Measurements from ENCODE around the gene UMAD1. TPM values are rescaled to one million over a fixed set of nuclear protein-coding genes. Genes with fewer than 3 reads are reported as not detected.

UMAD1 gene
- total RNA-seq, 1 donor from 2014 or later = 18.0 TPM

DNA sequence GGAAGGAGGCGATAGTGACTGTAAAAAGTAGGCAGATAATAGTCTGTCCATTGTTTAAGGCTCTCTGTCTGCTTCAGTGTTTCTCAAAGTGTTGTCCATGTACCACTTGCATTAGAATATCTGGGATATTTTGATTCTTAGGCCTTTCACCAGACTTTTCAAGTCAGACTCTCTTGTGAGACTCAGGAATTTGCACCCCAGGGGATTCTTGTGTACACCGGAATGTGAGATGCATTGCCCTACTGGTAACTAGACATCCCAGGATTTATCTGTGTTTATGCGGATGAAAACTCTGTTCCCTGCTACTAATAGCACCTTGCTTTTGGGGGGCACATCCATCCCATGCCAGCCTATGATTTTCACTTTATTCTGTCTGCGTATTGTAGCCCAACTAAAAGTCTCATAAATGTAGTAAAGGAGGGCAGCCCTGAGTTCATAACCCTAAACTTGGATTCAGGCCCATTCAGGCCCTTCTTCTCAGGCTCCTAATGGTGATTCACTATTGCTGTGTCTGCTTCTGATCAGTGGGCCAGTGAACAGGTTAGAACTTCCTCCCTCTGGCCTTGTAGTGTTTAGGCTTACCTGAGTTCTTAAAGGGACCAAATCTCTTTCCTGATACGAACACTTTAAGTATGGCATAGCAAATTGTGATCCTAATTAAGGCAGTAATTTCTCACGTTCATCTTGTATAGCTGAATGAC, 149.6 kb downstream of the UMAD1 start:
- no peaks in the 10 kb centered on the region for H3K27me3 ChIP-seq
- intact Hi-C loops (cut with DNase I) = no loop called here
- H3K27ac ChIP-seq = no peak overlapping the region
- DNase-seq (no peak), ATAC-seq (no peak)
- no peaks in the 10 kb centered on the region for H3K4me1 ChIP-seq
- no peaks in the 10 kb centered on the region for H3K36me3 ChIP-seq
- no peak overlapping the region for H3K4me3 ChIP-seq
- H3K9me3 ChIP-seq = no peaks in the 10 kb centered on the region
- TF ChIP-seq CTCF (IDR thresholded peaks at IDR 0.05) = no peak

DNA sequence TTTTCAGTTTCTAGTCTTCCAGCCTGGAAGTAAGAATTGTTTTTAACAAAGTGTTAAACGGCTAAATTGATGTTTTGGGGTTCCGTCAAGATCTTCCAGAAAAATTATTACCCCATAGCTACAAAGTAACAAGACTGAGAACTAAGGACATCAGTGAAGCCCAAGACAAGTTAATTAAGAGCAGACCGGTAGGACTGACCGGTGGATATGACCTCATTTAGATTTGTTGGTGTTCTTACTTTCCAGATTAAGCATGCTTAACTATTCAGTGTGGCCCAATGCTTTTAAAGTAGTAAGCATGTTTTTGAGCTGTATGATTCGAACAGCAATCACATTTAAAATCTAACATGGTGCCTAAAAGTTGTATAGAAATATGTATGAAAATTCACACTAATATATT, 151.0 kb downstream of the UMAD1 start:
- DNase-seq (no peak), ATAC-seq (no peak)
- Histone ChIP-seq H3K4me3 (no peak overlapping the region), H3K4me1 (no peaks in the 10 kb centered on the region), H3K9me3 (no peaks in the 10 kb centered on the region), H3K27ac (no peak overlapping the region), H3K36me3 (no peaks in the 10 kb centered on the region), H3K27me3 (no peaks in the 10 kb centered on the region)
- intact Hi-C loops (cut with DNase I) = no loop called here
- no peak for TF ChIP-seq CTCF (IDR thresholded peaks at IDR 0.05)

DNA sequence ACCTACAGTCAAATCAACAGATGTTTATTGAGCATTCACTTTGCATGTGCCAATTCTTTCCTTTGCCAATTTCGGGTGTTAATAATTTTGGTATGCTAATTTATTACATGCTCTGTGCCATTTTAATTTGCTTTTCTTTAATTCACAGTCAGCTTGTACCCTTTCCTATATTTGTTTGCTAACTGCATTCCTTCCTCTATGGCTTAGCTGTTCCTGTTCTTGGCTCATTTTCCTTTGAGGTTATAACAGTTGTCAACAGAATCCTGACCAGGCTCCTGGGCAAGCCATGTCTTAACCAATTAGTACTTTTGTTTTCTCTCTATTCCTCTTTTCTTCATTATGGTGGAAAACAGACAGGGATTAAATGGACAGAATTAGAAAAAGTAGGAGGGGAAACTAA, 151.5 kb downstream of the UMAD1 start:
- ATAC-seq = no peak
- H3K4me1 ChIP-seq = no peaks in the 10 kb centered on the region
- H3K4me3 ChIP-seq = no peak overlapping the region
- intact Hi-C loops (cut with DNase I) = no loop called here
- no peak for TF ChIP-seq CTCF (IDR thresholded peaks at IDR 0.05)
- H3K36me3 ChIP-seq = no peaks in the 10 kb centered on the region
- no peaks in the 10 kb centered on the region for H3K27me3 ChIP-seq
- no peak overlapping the region for H3K27ac ChIP-seq
- no peak for DNase-seq
- H3K9me3 ChIP-seq = no peaks in the 10 kb centered on the region

- H3K4me3 ChIP-seq = no peak overlapping the region
- no peak for ATAC-seq
- intact Hi-C loops (cut with DNase I) = no loop called here
- no peak overlapping the region for H3K27ac ChIP-seq
- no peaks in the 10 kb centered on the region for H3K36me3 ChIP-seq
- no peak for TF ChIP-seq CTCF (IDR thresholded peaks at IDR 0.05)
- no peaks in the 10 kb centered on the region for H3K27me3 ChIP-seq
- no peaks in the 10 kb centered on the region for H3K9me3 ChIP-seq
- no peak for DNase-seq
- H3K4me1 ChIP-seq = no peaks in the 10 kb centered on the region
Observed at GRCh38 chr7:7793249-7793648, 152.7 kb downstream of the UMAD1 start.

DNA sequence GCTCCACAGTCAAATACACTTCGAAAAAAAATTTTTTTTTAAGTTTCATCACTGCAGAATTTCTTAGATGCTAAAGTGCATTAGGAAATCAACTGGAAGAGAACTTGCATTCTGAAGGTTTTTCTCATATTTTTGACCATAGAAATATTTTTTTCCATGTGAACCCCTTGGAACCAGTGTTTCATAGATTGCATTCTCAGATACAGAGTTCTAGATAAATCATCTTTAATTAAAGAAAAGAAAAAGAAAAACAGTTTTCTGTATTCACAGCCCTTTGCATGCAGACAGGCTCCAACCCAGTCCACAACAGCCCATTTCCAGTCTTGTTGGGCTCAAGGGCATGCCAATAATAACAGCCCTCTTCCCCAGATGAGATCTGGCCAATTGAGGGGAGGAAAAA, 153.4 kb downstream of the UMAD1 start:
- TF ChIP-seq CTCF (IDR thresholded peaks at IDR 0.05) = no peak
- H3K36me3 ChIP-seq = no peaks in the 10 kb centered on the region
- DNase-seq (no peak), ATAC-seq (no peak)
- H3K4me1 ChIP-seq = no peaks in the 10 kb centered on the region
- H3K27me3 ChIP-seq = no peaks in the 10 kb centered on the region
- H3K4me3 ChIP-seq = no peak overlapping the region
- H3K27ac ChIP-seq = no peak overlapping the region
- H3K9me3 ChIP-seq = no peaks in the 10 kb centered on the region
- intact Hi-C loops (cut with DNase I) = no loop called here

- no peak overlapping the region for H3K4me3 ChIP-seq
- ATAC-seq (no peak), DNase-seq (no peak)
- no peaks in the 10 kb centered on the region for H3K9me3 ChIP-seq
- H3K4me1 ChIP-seq = no peaks in the 10 kb centered on the region
- H3K27me3 ChIP-seq = no peaks in the 10 kb centered on the region
- H3K27ac ChIP-seq = no peak overlapping the region
- intact Hi-C loops (cut with DNase I) = no loop called here
- no peak for TF ChIP-seq CTCF (IDR thresholded peaks at IDR 0.05)
- no peaks in the 10 kb centered on the region for H3K36me3 ChIP-seq
Observed at GRCh38 chr7:7795203-7795602, 154.7 kb downstream of the UMAD1 start.

Data from upper lobe of right lung (tissue), 1 donor.